ENCODE measurements around the gene GSS.
"Not testable (repeated sequence)": the region's sequence is repeated elsewhere in the genome, so short reads cannot be mapped to it uniquely, and the experiment has no call there.

GSS gene

GRCh38 chr20:34907616-34908469, 47.8 kb downstream of the GSS start:
- H3K4me1 ChIP-seq (ENCODE audit: control insufficient read depth, insufficient read depth, low read length, poor library complexity, severe bottlenecking), result no peaks in the 10 kb centered on the region
- H3K36me3 ChIP-seq (ENCODE audit: control insufficient read depth, insufficient read depth, low read length), result no peaks in the 10 kb centered on the region
- no peaks in the 10 kb centered on the region for H3K27me3 ChIP-seq (replicated peaks; ENCODE audit: control insufficient read depth, insufficient read depth, low read length, poor library complexity, severe bottlenecking)
- no peak overlapping the region for H3K4me3 ChIP-seq (ENCODE audit: insufficient read depth, low read depth, low read length, poor library complexity, severe bottlenecking)
- no peaks in the 10 kb centered on the region for H3K9me3 ChIP-seq (ENCODE audit: control insufficient read depth, low read length)
- H3K27ac ChIP-seq (ENCODE audit: insufficient read depth, low read length, poor library complexity, severe bottlenecking), result no peak overlapping the region
- no peak for DNase-seq

DNA sequence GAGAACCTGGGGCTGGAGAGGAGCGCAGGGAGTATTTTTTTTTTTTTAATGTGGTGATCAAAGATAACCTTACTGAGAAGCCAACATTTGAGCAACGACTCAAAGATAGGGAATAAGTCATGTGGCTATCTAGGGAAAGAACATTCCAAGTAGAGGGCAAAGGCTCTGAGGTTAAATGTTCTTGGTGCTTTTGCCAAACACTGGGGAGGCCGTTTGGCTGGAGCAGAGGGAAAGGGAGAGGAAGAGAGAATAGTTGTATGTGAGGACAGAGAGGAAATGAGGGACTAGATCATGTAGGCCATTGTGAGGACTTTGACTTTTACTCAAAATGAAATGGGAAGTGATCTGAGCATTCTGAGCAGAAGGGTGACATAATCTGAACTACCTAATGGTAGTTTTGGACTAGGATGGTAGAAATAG, 51.4 kb downstream of the GSS start:
- H3K27me3 ChIP-seq (replicated peaks; ENCODE audit: control insufficient read depth, insufficient read depth, low read length, poor library complexity, severe bottlenecking), result no peaks in the 10 kb centered on the region
- H3K4me3 ChIP-seq (ENCODE audit: insufficient read depth, low read depth, low read length, poor library complexity, severe bottlenecking), result no peak overlapping the region
- H3K4me1 ChIP-seq (ENCODE audit: control insufficient read depth, insufficient read depth, low read length, poor library complexity, severe bottlenecking), result no peaks in the 10 kb centered on the region
- H3K9me3 ChIP-seq (ENCODE audit: control insufficient read depth, low read length), result no peaks in the 10 kb centered on the region
- no peak for DNase-seq
- H3K36me3 ChIP-seq (ENCODE audit: control insufficient read depth, insufficient read depth, low read length), result no peaks in the 10 kb centered on the region
- no peak overlapping the region for H3K27ac ChIP-seq (ENCODE audit: insufficient read depth, low read length, poor library complexity, severe bottlenecking)

GRCh38 chr20:34898731-34899130, 56.9 kb downstream of the GSS start:
- DNase-seq; H3K27me3 ChIP-seq (replicated peaks; ENCODE audit: control insufficient read depth, insufficient read depth, low read length, poor library complexity, severe bottlenecking); H3K9me3 ChIP-seq (ENCODE audit: control insufficient read depth, low read length); H3K36me3 ChIP-seq (ENCODE audit: control insufficient read depth, insufficient read depth, low read length); H3K4me3 ChIP-seq (ENCODE audit: insufficient read depth, low read depth, low read length, poor library complexity, severe bottlenecking); H3K27ac ChIP-seq (ENCODE audit: insufficient read depth, low read length, poor library complexity, severe bottlenecking); H3K4me1 ChIP-seq (ENCODE audit: control insufficient read depth, insufficient read depth, low read length, poor library complexity, severe bottlenecking): not testable (repeated sequence)

- not testable (repeated sequence) for H3K4me3 ChIP-seq (ENCODE audit: insufficient read depth, low read depth, low read length, poor library complexity, severe bottlenecking); H3K27me3 ChIP-seq (replicated peaks; ENCODE audit: control insufficient read depth, insufficient read depth, low read length, poor library complexity, severe bottlenecking); DNase-seq; H3K9me3 ChIP-seq (ENCODE audit: control insufficient read depth, low read length); H3K4me1 ChIP-seq (ENCODE audit: control insufficient read depth, insufficient read depth, low read length, poor library complexity, severe bottlenecking); H3K27ac ChIP-seq (ENCODE audit: insufficient read depth, low read length, poor library complexity, severe bottlenecking); H3K36me3 ChIP-seq (ENCODE audit: control insufficient read depth, insufficient read depth, low read length)
Observed at GRCh38 chr20:34898129-34898528, 57.5 kb downstream of the GSS start.

DNA sequence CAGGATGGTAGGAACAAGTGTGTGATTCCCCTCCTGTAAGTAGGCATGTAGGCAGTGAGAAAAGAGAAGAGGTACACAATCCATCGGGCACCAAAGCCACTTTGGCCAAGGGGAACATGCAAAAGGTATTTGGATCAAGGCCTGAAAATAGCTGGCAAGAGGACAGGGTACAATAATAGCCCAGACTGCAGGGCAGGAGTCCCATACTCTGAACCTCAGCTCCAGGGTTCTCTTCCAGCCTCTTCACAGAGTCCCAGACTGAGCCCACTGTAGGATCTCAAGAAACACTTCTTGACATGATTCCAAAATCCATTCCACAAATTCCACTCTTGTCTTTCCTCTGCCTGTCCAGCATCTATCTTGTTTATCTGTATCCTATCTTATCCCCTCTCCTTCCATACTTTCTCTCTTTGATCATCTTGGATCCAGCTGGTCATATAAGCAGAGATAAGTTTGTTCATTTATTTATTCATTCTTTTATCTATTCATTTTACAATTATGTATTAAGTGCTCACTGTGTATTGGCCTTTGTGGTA, 59.5 kb downstream of the GSS start:
- Histone ChIP-seq H3K9me3 (ENCODE audit: control insufficient read depth, low read length) (no peaks in the 10 kb centered on the region), H3K27me3 (replicated peaks; ENCODE audit: control insufficient read depth, insufficient read depth, low read length, poor library complexity, severe bottlenecking) (no peaks in the 10 kb centered on the region), H3K36me3 (ENCODE audit: control insufficient read depth, insufficient read depth, low read length) (no peaks in the 10 kb centered on the region), H3K27ac (ENCODE audit: insufficient read depth, low read length, poor library complexity, severe bottlenecking) (no peak overlapping the region), H3K4me1 (ENCODE audit: control insufficient read depth, insufficient read depth, low read length, poor library complexity, severe bottlenecking) (no peaks in the 10 kb centered on the region), H3K4me3 (ENCODE audit: insufficient read depth, low read depth, low read length, poor library complexity, severe bottlenecking) (no peak overlapping the region)
- no peak for DNase-seq

GRCh38 chr20:34895465-34895864, 60.1 kb downstream of the GSS start:
- H3K4me3 ChIP-seq (ENCODE audit: insufficient read depth, low read depth, low read length, poor library complexity, severe bottlenecking), result no peak overlapping the region
- H3K27me3 ChIP-seq (replicated peaks; ENCODE audit: control insufficient read depth, insufficient read depth, low read length, poor library complexity, severe bottlenecking), result no peaks in the 10 kb centered on the region
- H3K9me3 ChIP-seq (ENCODE audit: control insufficient read depth, low read length), result no peaks in the 10 kb centered on the region
- no peak for DNase-seq
- H3K4me1 ChIP-seq (ENCODE audit: control insufficient read depth, insufficient read depth, low read length, poor library complexity, severe bottlenecking), result no peaks in the 10 kb centered on the region
- H3K27ac ChIP-seq (ENCODE audit: insufficient read depth, low read length, poor library complexity, severe bottlenecking), result no peak overlapping the region
- H3K36me3 ChIP-seq (ENCODE audit: control insufficient read depth, insufficient read depth, low read length), result no peaks in the 10 kb centered on the region

GRCh38 chr20:34894723-34895122, 60.9 kb downstream of the GSS start:
- no peak for DNase-seq
- no peaks in the 10 kb centered on the region for H3K9me3 ChIP-seq (ENCODE audit: control insufficient read depth, low read length)
- H3K4me1 ChIP-seq (ENCODE audit: control insufficient read depth, insufficient read depth, low read length, poor library complexity, severe bottlenecking), result no peaks in the 10 kb centered on the region
- H3K36me3 ChIP-seq (ENCODE audit: control insufficient read depth, insufficient read depth, low read length), result no peaks in the 10 kb centered on the region
- H3K27me3 ChIP-seq (replicated peaks; ENCODE audit: control insufficient read depth, insufficient read depth, low read length, poor library complexity, severe bottlenecking), result no peaks in the 10 kb centered on the region
- H3K4me3 ChIP-seq (ENCODE audit: insufficient read depth, low read depth, low read length, poor library complexity, severe bottlenecking), result no peak overlapping the region
- H3K27ac ChIP-seq (ENCODE audit: insufficient read depth, low read length, poor library complexity, severe bottlenecking), result no peak overlapping the region

DNA sequence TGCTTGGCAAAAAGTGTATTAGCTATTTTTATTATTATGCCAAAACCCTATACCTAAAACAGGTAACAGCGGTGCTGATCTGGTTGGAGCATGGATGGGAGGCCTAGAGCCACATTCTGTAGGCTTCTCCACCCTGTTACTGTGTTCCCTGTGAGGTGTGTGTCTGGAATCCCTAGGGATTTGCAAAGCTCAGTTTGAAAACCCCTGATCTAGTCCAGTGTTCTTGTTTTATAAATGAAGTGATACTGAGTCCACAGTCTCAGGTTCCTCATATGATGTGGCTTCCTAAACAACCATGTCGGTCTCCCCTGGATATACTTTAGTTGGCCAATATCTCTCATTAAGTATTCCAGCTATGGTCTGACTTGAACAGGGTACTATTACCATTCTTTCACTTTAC, 62.9 kb downstream of the GSS start:
- DNase-seq, result no peak
- Histone ChIP-seq H3K36me3 (ENCODE audit: control insufficient read depth, insufficient read depth, low read length) (no peaks in the 10 kb centered on the region), H3K27ac (ENCODE audit: insufficient read depth, low read length, poor library complexity, severe bottlenecking) (no peak overlapping the region), H3K4me3 (ENCODE audit: insufficient read depth, low read depth, low read length, poor library complexity, severe bottlenecking) (no peak overlapping the region), H3K27me3 (replicated peaks; ENCODE audit: control insufficient read depth, insufficient read depth, low read length, poor library complexity, severe bottlenecking) (no peaks in the 10 kb centered on the region), H3K9me3 (ENCODE audit: control insufficient read depth, low read length) (no peaks in the 10 kb centered on the region), H3K4me1 (ENCODE audit: control insufficient read depth, insufficient read depth, low read length, poor library complexity, severe bottlenecking) (no peaks in the 10 kb centered on the region)

DNA sequence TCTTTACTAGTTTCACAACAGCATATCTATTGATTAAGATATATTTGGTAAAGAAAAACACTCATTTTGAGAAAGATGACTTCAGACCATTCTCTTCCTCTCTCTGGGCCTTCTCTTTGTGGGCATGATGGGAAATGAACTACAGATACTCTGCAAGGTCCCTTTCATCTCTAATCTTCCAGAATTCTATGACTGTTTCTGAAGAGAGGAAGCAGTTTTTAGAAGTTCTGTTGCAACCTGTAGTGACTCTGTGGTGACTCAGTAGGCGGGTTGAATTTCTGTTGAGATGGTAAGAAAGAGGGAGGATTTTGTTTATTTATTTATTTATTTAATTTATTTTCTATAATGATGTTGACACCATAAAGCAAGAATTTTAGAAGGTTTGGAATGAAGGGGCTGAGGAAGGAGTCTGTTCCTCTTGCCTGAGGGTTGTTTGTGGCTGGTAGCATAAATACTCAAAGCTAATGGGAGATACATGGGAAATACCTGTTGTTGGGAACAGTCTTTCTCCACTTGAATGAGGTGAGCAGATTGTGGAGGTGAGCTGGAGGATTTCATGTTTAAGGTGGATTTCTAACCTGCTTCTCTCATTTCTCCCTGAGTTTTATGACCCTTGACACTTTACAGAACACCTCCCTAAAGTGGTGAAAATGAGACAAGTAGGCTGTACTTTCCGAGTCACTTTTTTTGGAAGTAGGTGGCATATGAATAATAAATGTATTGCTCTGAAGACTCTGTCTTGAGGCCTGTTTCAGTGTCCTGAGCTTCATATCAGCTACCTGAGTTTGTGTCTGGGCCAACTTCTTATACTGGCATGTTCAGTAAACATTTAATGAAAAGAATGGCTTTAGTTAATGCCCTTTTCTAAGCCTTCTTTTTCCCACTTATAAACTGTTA, 64.2 kb downstream of the GSS start:
- no peak for DNase-seq
- no peaks in the 10 kb centered on the region for H3K36me3 ChIP-seq (ENCODE audit: control insufficient read depth, insufficient read depth, low read length)
- no peak overlapping the region for H3K4me3 ChIP-seq (ENCODE audit: insufficient read depth, low read depth, low read length, poor library complexity, severe bottlenecking)
- no peaks in the 10 kb centered on the region for H3K9me3 ChIP-seq (ENCODE audit: control insufficient read depth, low read length)
- no peak overlapping the region for H3K27ac ChIP-seq (ENCODE audit: insufficient read depth, low read length, poor library complexity, severe bottlenecking)
- no peaks in the 10 kb centered on the region for H3K27me3 ChIP-seq (replicated peaks; ENCODE audit: control insufficient read depth, insufficient read depth, low read length, poor library complexity, severe bottlenecking)
- H3K4me1 ChIP-seq (ENCODE audit: control insufficient read depth, insufficient read depth, low read length, poor library complexity, severe bottlenecking), result no peaks in the 10 kb centered on the region

DNA sequence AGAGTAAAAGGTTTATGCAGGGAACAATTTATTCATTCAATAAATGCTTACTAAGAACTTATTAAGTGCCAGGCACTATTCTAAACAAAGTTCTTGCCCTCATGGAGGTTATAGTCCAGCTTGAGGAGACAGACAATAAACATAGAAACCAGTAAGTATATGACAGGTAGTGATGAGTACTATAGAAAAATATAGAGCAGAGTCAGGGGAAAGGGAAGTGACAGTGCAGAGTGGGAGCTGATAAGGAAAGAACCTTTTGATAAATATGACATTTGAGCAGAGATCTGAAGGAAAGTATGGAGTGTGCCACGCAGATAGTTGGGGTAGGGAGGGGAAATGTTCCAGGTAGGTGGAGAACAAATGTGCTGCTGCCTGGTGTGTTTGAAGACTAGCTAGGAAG, 67.1 kb downstream of the GSS start:
- H3K4me1 ChIP-seq (ENCODE audit: control insufficient read depth, insufficient read depth, low read length, poor library complexity, severe bottlenecking), result no peaks in the 10 kb centered on the region
- H3K27ac ChIP-seq (ENCODE audit: insufficient read depth, low read length, poor library complexity, severe bottlenecking), result no peak overlapping the region
- H3K36me3 ChIP-seq (ENCODE audit: control insufficient read depth, insufficient read depth, low read length), result peaks cover 8% of the 10 kb centered on the region
- DNase-seq, result no peak
- no peaks in the 10 kb centered on the region for H3K9me3 ChIP-seq (ENCODE audit: control insufficient read depth, low read length)
- no peak overlapping the region for H3K4me3 ChIP-seq (ENCODE audit: insufficient read depth, low read depth, low read length, poor library complexity, severe bottlenecking)
- no peaks in the 10 kb centered on the region for H3K27me3 ChIP-seq (replicated peaks; ENCODE audit: control insufficient read depth, insufficient read depth, low read length, poor library complexity, severe bottlenecking)

All from effector memory CD4-positive, alpha-beta T cell (primary cell).